Activated T-cell treated with anti-CD3 and anti-CD28 coated beads, Interleukin-2, amount 50 U/mL, for 48 hours (primary cell): Measurements from ENCODE around the gene GPC6.

ENCODE experiments used
- DNase-seq, 2 experiments: peaks; one replicate each; pipeline ENCODE4 v3.0.0-alpha.2; 2020

The GPC6 gene

DNA sequence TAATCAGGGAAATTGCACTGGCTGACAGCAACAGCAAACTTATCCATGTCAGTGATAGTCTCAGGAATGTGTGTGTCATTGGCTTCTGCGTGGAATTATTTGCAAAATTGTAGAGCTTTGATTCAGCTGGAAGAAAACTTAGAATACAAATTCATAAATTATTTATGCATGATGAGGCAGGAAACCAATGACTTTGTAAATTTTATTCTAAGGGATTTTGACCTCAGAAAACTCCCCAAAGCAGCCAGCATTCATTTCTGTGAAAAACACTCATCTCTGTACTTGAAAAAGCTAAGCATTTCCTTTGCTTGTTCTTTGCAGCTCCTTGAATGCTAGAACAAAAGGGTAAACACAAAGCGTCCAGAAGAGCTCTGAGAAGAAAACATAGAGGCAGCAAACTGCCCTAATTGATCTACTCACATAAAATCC lies 1090.5 kb downstream of the GPC6 start:
- no peak for DNase-seq

DNA sequence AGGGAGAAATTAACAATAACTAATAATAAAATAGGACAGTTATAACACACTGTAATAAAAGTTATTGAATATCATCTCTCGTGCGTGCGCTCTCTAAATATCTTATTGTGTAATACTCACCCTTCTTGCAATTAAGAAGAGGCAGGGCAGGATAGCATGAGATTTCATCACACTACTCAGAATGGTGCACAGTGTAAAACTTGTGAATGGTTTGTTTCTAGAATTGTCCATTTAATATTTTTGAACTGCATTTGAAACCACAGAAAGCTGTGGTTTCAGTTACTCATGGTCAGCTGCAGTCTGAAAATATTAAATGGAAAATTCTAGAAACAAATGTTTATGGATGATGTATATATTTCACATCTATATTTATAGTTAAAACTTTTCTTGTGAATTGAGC lies 1091.8 kb downstream of the GPC6 start:
- no peak for DNase-seq

DNA sequence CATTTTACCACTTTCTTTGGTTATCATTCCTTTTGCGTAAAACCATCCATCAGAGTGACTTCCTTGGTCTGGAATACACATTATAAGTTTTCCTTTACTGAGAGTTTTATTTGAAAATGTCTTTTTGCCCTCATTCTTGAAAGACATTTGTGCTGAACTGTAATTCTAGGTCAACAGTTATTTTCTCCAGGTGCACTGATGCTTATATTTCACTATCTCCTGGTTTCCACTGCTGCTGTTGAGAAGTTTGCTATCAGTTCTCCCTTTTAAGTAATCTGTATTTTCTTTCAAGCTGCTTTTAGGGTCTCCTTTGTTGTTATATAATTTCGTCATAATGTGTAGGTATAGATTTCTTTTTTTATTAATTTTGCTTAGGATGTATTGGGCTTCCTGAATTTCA lies 1092.9 kb downstream of the GPC6 start:
- DNase-seq, result no peak

DNA sequence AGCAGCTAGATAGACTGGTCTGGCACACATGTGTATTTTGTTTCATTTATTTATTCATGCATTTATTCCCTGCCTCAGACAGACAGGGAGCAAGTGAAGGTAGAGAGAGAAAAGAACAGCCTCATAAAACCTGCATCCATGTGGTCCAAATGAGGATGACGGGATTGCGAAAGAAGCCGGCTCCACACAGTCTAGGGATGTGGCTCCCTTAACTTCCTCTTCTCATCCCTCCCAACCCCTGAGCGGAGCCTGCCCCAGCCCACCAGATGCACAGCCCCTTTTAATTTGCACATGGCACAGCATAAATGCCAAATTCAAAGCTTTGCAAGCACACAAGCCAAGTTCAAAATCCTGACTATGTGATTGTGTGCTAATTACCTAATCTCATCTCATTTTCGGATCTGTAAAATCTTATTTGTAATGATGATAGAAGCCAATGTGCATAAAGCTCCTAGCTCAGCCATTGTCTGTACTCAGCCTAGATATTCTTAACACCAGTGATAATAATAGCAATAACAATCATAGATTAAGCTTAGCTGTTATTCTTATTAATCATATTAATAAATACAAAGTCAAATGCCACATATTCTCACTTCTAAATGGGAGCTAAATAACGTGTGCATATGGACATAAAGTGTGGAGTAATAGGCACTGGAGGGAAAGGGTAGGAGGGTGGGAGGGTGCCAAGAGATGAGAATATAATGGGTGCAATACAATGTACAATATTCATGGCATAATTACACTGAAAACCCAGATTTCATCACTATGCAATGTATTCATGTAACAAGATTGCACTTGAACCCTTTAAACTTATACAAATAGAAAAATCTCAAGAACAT lies 1096.5 kb downstream of the GPC6 start:
- no peak for DNase-seq

DNA sequence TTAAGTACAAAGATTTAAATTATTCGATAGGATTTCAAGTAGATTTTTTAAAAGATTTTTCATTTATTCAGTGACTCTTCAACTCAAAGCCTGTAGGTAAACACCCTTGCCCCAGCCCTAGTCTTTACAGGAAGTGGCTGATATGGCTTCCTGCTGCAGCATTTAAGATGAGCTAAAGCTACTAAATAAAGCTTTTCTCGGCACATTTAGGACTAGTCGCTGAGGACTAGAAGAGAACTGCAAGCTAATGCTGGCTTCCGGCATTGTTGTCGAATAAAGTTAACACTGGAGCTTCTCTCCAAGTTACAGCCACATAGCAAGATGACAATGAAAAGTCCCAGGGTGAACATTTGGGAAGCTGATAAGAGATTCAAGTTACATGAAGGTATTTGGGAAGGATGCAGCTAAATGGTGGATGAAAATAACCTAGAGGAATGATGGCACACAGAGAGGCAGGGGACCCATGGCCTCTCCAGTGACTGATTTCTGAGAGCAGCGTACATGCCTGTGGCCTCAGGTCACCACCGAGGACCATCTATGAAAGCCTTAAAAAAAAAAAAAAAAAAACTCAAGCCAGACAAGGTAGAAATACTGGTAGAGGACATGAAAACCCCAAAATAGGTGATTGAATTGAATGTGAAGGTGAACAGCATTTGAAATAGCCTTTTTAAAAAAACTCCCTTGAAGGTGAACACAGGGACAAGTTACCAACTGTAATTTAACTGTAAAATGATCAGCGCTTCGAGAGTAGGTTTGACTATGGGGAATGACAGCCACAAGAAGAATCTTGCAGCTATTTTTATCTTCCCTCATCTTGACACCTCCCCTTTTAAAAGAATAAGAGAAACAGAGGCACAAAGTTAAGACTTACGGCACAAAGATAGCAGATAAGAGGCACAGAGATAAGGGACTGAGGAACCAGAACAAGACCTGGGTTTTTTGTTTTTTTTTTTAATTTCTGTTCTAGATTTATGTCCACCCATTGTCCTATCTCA lies 1097.5 kb downstream of the GPC6 start:
- DNase-seq, result no peak

DNA sequence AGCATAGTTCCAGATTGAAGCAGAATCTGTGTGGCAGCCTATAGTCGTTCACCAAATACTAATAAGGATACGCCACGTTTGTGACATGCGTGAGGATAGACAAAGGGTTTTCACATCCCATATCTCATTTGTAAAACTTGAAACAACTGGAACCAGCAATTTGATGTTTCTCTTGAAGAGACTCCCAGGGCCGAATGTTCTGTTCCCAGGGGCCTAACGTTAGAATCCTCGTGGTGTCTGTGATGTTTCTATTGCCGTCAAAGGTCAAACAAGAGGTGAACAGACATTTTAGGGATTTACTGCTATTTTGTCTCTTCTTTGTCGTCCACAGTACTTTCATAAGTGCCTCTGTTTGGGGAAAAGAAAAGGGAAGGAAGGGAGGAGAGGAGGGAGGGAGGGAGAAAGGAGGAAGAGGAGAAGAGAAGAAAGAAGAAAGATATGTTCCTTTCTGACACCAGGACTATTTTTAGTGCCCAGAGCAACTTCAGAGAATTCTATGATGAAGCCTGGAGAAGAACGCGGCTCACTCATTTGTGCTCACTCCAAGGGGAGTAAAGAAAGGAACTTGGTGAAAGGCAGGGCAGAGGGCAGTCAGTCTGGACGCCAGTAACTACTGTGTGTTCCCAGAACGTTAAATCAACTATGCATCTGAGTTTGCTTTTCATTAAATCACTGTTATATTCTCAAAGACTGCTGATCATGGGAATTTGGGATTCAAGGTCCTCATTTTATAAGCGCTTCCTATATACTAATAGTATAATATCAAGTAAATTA lies 1098.3 kb downstream of the GPC6 start:
- DNase-seq, result no peak

DNA sequence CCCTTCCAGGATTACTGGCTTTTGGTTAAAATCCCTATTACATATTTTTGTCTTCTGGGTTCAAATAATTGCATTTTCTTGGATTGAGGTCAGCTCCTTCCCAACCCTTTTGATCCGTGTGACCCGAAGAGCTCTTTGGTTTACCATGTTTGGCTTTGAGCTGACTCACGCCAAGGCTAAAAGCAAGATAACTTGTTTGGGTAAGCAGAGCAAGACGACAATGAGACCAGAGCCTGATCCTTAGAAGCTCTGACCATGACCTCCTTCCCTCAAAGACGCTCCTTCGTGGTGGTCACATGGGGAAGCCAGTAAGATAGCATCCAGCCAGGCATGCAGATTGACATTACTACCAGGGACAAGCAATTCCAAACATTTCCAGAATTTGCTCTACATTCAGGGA lies 1099.0 kb downstream of the GPC6 start:
- no peak for DNase-seq

DNA sequence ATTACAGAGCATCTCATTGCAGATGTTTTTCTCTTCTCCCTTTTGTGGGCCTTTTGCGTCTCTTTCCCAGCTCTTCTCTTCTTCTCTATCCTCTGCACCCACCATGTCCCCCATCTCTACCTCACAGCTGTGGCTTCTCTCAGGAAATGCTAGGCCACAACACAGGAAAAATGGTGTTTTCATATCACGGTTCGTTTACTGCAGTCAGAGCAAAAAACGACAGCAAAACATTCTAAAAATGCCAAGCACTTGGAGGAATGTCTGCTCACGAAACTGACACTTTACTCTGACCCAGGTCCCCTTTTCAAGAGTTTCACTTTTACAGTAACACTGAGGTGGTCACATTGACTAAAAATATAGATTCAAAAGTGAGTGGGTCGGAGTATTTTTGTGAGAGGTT lies 1100.7 kb downstream of the GPC6 start:
- DNase-seq, result no peak

DNA sequence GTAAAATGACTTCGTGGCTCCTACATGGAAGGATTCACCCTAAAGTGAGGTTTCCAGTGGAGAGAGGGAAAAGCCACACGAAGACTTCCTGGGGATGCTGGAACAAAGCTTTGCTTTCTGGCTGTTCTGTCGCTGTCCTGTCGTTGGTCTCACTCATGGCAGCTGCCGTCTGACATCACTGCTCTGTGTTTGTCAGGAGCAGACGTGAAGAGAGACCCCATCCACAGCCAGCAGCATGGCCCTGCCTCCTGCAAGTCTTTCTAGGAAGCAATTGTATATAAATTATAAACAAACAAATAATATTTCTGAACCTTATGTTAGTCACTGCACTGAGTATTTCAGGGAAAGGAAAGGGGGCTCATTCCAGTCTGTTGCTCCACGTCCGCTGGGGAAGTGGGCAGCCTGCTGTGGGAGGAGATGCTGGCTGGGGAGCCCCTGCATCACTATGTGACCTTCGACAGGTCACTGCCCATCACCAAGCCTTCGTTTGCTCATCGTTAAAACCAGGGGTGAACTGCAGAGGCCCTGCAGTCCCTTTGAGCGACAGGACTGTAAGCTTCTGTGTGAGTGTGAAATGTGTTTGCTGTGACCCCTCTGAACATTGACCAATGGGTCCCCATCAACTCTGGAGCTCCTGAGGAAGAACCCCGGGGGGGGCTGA lies 1101.9 kb downstream of the GPC6 start:
- DNase-seq, result no peak

DNA sequence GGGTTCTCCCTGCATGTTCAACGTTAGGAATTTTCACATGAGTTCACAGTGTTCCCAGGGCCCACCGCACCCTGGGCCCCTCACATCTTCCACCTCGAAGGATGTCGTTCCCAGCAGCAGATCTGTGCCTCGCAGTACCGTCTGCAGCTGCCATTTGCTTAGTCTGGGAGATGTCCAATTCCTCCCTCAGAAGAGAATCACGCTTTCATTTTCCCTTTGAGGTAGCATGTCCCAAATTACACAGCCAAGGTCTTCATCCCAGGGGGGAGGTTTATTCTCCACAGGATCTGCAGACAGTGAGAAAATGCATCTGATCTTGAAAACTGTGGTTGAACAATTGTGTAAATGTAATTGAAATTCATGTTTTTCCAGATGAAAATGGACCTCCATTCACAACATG lies 1102.7 kb downstream of the GPC6 start:
- no peak for DNase-seq

DNA sequence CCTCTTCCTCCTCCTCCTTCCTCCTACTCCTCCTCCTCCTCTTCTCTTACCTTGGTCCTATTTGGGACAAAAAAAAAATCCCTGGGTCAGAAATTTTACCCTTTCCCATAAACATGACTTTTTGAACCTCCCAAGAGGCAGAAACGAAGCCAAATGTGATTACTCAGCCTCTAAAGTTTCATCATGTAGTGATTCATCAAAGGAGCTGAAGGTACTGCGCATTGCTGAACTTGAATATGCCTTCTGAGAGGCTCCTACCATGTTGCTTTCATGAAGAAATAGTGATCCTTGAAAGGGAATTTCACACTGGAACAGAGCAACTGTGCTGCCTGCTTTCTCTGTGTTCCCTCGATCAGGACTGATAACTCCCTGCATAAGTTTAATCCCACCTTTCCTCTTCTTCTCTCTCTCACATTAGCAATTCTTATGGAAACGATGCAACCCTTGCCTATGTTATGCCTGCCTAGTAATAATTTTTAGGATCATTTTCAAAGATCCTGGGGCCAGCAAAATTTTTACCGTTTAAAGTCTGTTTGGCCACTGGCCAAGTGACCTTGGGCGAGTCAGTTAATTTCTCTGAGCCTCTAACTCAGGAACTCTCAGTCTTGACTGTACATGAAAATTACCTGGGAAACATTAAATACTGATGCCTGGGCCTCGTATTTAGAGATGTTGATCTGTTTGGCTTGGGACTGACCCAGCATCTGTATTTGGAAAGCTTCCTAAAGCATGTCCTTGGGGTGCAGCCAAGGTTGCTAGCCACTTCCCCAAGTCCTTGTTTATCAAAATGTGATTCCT lies 1103.3 kb downstream of the GPC6 start:
- DNase-seq, result no peak

DNA sequence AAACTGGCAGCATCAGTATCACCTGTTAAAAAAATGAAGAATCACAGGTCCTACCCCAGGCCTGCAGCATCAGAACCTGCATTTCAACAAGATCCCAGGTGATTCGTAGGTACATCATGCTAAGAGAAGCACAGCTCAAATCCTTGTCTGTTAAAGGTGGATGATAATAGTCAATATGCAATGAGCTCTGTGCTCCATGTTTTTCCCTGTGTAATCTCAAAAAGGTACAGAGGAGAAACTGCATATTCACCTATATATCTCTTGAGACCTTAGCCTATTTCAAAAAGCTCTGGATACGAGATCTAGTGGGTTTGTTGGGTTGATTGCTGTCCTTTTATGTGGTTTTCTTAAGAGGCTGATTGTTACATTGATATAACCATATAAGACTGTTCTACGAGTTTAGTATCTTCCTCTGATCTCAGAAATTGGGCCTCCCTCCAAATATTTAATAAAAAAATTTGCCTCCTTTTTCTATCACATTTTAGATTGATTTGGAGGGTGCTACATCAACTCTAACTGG lies 1104.0 kb downstream of the GPC6 start:
- no peak for DNase-seq

DNA sequence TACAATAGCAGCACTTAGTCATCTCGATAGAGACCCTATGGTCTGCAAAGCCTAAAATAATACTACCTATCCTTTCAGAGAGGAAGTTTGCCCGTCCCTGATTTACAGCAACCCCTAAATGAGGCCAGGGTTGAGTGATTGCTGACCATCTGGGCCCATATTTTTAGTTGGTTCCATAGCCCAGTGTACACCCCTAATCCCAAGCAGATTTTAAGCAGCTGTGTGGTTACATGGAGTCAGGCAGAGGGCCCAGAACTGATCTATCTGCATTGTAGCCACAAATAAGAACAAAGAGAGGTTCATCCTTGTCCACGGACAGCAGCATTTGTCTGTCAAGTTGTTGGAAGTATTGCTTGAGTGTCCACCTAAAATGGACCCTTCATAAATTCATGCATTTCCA lies 1104.7 kb downstream of the GPC6 start:
- DNase-seq, result no peak

DNA sequence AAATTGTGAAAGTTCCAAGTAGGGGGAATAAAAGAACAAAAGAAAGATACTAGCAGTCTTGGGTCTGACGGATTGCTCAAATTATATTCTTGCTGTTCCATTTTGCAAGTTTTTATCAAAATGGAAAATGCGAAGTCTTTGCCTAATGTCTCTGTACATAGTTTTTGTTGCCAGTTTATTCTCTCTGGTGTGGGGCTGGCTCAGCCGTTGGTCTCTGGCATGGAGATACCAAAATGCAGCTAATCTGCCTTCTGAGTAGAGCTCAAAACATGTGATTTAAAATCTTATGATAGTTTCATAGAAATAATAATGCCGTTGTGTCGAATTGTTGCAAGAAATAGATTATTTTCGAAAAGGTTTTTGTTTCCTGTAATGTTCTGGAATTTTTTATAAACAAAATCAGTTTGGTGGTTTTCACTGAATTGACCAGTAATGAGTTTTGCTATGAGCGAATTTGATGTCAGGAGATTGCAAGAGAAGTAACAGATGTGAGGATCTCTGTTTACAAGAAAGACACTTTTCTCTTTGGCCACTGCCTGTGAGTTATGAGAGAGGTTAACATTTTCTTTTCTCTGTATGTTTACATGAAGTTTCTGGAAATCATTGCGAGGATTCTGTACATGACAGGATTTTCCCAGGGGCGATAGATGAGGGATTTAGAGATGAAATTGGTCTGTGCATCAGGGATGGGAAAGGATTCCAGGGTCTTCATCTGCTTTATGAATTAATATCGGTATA lies 1105.9 kb downstream of the GPC6 start:
- no peak for DNase-seq

DNA sequence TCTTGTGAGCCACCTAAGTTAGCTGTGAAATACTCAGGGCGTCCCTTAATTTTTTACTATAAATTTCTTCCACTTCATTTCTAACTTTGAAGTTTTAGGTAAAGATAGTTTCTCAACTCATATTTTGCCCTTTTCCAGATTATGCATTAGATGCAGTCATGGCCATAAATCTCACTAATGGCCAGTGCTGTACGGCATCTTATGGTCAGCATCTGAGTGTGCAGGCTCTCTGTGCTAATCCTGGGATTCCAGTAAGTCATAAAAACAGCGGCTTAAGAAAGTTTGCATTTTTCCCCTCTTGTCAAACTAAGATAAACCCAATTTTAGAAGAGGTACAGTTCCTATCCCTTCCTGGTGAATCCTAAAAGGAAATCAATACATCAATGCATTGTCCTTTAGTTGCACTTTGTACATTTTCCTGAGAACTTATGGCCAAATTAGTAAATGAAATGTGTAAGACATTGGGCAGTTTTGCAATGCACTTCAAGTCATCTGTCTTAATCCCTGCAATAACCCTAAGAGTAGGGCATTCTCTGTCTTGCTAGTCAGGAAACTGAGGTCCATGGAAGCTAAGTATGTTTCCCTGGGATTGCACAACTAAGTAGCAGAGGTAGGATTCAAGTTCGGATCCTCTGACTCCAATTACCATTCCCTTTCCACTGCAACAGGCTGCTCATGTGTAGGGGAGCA lies 1106.7 kb downstream of the GPC6 start:
- DNase-seq, result no peak

DNA sequence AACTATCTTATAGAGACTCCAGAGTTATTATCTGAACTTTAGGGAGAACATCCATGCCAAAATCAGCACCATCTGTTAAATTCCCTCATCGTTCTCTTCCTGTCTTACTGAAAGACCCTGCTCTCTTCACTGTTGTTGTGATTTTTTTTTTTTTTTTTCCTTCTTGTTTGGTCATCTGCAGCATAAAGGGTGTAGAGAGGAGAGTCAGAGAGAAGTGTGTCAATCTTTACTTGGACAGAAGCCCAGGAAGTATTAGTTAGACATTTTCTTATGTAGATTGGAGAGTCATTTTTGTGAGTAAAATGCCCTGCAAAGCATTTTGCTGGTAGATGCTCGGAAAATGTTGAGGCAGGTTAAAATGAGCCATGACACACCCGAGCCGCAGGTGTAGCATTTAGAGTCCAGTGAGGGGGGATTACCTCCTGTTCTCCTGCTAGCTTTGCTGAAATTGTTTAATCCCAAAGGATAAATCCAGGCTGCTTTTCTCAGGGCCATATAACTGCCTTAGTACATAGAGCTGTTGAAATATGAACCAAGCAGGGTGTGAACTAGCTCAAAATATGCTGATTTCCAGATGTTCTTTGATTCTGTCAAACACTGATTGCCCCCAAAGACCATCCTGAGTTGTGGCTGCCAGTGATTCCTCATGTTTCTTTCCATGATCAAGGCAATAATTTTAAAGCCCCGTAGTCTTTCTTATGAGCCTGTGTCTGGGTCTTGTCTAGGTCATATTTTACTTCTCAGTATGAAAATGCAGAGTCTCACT lies 1109.3 kb downstream of the GPC6 start:
- DNase-seq, result no peak

DNA sequence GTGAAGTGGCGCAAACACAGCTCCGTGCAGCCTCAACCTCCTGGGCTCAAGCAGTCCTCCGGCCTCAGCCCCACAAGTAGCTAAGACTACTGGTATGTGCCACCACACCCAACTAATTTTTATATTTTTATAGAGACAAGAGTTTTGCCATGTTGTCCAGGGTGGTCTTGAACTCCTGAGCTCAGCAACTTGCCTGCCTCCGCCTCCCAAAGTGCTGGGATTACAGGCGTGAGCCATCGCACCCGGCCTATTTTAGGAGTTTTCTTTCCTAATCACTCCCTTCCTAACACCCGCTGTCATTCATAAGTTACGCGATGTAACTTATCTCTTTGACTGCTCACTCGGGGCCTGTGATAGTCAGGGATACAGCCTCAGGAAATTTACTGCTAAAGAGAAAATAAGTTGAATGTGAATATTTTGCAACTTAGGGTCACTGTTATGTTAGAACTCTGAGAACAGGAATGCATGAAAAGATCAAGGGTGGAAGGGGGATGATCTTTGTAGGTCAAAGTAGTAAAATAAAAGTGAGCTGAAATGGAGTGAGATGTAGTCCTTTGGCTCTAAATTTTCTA lies 1112.6 kb downstream of the GPC6 start:
- DNase-seq, result no peak

DNA sequence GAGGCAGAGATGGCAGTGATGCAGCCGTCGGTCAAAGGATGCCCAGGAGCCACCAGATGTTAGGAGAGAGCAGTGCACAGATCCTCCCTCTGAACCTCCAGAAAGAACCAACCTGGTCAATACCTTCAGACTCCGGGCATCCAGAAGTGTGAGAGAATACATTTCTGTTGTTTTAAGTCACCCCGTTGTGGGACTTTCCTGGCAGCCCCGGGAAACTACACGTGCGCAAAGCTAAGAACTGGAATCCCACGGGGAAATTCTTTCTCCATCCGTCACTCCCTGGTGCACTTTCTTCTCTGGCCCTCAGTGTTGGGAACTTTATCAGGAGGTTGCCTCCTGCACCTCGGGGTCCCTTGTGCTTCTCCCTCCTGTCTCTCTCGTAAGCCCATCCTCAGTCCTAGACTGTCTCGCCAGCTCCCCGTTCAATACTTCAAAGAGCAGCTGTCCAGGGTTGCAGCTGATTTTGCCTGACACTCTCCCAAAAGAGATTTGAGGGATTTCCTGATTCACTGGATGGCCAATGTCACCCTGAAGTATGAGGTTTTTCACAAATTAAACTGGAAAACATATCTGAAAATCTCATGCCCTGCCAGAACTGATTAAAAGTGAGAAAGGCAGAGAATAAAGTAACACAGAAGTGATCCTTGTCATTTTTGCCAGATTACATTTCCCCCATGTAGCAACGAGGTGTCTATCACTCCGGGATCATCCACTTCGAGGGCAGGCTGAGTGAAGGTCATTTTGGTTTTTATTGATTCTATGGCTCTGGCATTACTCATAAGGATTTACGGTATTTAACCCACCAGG lies 1116.0 kb downstream of the GPC6 start:
- DNase-seq, result no peak
